Measurements from ENCODE around the gene DNM3.

DNA sequence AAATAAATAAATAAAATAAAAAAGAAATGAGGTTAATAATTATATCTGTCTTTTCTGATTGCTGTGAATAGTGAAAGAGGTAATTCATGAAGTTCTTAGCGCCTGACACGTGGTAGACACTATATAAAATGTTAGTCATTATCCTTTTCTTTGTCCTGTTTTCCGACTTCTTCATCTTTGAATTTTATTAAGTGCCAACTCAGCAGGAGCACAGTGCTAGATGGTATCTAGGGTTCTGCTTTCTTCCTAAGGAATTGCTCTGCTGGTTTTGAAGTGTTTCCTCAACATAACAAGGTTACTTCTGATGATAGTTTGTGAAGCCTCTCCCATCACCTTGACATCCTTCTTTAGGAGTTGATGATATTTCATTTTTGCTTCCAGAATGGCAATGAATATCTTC lies 227.0 kb downstream of the DNM3 start:
- TF ChIP-seq POLR2A (IDR thresholded peaks at IDR 0.05) (no peak), EP300 (IDR thresholded peaks at IDR 0.05) (no peak)
